ENCODE results near the gene NPEPPS.

DNA sequence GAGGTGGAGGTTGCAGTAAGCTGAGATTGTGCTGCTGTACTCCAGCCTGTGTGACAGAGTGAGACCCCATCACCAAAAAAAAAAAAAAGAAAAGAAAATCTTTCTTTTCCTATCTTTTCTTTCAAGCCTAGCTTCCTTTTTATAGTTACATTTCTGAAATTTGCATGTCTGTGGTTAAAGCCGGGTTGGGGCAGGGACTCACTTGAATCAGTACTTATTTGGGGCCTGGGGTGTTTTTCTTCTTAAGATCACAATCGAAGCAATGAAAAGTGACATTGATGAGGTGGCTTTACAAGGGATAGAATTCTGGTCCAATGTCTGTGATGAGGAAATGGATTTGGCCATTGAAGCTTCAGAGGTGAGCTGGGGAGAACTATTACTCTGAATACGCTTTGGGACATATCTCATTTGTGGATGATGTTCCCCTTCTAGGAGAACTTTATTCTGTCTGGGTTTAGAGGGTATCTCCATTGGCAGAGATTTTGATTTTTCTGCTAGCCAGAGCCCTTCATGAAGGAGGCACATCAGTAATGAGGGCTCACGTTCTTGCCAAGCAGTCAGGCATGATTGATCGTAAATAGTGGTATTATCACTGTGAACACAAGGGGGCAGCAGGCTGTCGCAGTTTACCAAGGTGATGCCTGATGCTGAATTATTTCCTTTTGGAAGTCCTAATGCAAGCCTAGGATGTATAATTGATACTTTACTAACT, 133.2 kb downstream of the NPEPPS start:
- TF ChIP-seq CTCF (IDR thresholded peaks at IDR 0.05; ENCODE audit: low read depth, low read length) (peak; percentile 55), POLR2A (IDR thresholded peaks at IDR 0.05; ENCODE audit: extremely low read depth, insufficient read length) (no peak)
- TF ChIP-seq, protein P1, sequence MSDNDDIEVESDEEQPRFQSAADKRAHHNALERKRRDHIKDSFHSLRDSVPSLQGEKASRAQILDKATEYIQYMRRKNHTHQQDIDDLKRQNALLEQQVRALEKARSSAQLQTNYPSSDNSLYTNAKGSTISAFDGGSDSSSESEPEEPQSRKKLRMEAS (IDR thresholded peaks at IDR 0.05; ENCODE audit: low read depth, low read length): no peak
